GM18909 (cell line): ENCODE results near the gene EML3.
"Not testable (repeated sequence)": the region's sequence is repeated elsewhere in the genome, so short reads cannot be mapped to it uniquely, and the experiment has no call there.

Source experiments
- ATAC-seq: cut with Tn5 transposase; IDR thresholded peaks from one replicate; pipeline ENCODE4 v1.9.1; 2021; ENCODE audit warnings: mild to moderate bottlenecking; ENCODE audit not compliant: unreplicated experiment, poor library complexity

The EML3 gene

DNA sequence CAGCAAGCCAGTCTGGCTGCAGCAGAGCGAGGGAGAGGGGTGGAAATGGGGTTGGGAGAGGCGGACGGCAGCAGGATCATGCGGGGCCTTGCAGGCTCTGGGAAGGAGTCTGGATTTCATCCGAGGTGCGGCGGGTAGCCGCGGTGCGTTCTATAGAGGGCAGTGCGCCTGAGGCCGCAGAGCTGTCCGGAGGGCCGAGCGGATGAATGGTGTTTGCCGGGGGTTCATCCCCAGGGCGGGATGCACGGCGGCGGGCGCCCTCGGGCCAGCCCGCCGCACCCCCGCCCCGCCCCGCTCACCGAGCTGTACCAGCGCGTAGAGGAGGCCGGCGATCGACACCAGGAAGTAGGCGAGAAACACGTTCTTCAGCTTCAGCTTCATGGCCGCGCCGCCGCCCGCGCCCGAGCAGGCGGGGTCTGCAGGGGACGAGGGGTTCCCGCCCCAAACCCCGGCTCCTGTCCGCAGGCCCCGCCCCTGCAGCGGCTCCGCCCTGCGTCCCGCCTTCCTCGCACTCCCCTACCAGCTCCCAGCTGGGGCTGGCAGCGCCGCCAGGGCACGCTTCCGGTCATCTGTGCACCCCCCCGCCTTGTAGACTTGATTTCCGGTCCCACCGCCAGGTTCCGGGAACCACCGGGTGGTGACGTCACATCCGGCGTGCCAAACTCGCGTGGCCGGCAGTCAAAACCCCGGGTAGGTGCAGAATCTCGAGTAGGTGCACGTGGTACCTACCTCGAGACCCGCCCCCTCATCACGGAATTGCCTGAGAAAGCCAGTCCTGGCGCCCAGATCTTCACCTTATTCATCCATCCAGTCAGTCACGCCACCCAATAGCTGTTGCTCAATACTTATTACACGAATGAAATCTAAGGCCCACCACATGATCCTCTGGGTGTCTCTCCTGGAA lies 9.2 kb upstream of the EML3 start, which contains the start of gene B3GAT3:
TSS of gene B3GAT3 (minus strand) at position 420 of the 904 bp plus-strand sequence. CDS start at position 381, 39 bp downstream.
- ATAC-seq = peak; percentile 92

DNA sequence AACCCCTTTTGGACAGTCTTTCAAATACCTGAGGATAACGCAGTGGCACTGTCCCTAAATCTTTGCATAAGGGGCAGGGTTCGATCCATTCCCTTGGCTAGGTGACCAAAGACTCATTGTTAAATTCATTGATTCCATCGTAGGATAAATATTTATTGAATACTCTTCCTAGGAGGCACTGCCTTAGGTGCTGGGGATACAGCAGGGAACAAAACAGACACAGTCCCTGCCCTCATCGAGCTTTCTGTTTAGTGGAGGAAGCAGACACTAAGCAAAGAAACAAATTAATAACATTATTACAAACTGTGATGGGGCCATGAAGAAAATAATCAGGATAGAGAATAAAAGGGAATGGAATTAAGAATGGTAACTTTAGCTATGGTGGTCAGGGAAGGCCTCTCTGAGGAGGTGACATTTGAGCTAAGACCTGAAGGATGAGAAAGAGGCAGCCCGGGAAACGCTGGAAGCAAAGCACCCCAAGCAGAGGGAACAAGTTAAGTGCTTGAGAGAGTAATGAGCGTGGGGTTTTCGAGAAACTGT lies 8.5 kb upstream of the EML3 start:
- ATAC-seq = no peak

DNA sequence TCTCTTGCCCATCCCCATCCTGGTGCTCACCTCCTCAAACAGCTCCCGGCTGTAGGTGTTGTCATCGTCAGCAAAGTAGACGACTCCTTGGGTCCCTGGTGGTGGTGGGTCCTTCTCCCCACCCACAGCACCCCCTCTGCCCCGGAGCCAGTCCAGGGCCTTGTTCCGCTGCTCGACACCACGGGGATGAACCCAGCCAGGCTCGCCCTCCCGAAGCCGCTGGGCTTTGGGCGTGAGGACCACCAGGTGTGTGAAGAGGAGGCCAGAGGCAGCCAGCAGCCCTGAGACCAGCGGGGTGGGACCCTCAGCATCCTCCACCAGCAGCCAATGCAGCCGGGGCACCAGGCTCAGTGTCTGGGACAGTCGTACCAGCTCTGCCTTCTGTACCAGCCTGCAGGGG lies 4.4 kb upstream of the EML3 start:
- ATAC-seq = not testable (repeated sequence)

DNA sequence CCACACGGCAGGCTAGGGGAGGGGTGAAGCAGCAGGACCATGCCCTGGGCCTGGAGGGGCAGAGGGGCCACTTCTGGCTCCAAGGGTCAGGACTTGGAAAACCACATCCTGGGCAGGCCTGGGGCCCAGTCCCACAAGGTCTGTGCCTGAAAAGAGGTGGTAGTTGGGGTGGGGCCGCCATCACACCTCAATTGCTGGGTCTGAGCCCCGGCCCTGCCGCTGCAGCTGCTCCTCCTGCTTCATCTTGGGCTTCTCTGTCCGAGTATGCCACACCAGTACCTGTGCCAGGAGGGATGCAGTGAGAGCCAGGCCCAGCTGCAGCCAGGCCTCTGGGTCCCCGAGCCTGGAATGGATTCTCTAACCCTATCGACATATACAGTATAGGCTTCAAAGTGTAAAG lies 2.9 kb upstream of the EML3 start:
- ATAC-seq = no peak

DNA sequence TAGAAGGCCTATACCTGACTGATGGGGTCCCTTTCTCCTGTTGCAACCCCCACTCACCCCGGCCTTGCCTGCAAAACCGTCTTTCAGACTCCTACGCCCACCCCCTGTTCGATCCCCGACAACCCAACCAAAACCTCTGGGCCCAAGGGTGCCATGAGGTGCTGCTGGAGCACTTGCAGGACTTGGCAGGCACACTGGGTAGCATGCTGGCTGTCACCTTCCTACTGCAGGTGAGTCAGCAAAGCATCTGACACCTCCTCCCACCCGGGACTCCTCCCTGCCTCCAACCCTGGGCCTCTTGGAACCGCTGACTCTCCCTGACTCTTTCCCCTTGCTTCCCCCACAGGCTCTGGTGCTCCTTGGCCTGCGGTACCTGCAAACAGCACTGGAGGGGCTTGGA lies 1.7 kb upstream of the EML3 start:
- no peak for ATAC-seq

DNA sequence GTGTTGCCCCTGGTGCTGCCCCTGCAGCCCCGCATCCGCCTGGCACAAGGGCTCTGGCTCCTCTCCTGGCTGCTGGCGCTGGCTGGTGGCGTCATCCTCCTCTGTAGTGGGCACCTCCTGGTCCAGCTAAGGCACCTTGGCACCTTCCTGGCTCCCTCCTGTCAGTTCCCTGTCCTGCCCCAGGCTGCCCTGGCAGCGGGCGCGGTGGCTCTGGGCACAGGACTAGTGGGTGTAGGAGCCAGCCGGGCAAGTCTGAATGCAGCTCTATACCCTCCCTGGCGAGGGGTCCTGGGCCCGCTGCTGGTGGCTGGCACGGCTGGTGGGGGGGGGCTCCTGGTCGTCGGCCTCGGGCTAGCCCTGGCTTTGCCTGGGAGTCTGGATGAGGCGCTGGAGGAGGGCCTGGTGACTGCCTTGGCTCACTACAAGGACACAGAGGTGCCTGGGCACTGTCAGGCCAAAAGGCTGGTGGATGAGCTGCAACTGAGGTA lies 760 bp upstream of the EML3 start:
- no peak for ATAC-seq

DNA sequence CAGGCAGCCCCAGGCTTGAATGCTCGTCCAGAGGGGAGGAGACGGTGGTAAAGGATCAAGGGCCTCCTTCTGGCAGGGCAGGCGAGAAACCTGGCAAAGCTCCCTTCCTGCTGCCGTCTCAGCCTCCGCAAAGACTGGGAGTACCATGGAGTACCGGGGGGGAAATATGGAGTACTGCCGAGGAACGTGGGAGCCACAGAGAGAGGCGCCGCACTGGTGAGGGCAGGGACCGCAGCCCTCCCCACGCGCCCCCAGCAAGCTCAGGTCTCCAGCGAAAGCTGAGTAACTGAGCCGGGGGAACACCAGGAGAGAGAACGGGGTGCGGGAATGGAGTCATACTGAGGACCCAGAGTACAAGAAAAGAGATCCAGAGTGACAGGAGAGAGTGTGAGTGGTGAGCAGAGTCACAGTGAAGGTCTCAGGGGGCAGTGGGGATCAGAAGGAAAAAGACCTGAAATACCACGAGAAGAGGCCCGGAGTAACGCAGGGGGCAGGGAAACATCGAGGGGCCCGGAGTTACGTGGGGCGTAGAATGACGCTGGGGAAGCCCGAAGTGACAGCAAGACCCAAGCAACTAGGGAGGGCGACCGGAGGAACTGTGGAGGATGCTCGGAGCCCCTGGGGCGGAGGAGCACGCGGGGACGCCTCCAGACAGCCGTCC lies 740 bp downstream of the EML3 start:
- peak; percentile 2 for ATAC-seq

DNA sequence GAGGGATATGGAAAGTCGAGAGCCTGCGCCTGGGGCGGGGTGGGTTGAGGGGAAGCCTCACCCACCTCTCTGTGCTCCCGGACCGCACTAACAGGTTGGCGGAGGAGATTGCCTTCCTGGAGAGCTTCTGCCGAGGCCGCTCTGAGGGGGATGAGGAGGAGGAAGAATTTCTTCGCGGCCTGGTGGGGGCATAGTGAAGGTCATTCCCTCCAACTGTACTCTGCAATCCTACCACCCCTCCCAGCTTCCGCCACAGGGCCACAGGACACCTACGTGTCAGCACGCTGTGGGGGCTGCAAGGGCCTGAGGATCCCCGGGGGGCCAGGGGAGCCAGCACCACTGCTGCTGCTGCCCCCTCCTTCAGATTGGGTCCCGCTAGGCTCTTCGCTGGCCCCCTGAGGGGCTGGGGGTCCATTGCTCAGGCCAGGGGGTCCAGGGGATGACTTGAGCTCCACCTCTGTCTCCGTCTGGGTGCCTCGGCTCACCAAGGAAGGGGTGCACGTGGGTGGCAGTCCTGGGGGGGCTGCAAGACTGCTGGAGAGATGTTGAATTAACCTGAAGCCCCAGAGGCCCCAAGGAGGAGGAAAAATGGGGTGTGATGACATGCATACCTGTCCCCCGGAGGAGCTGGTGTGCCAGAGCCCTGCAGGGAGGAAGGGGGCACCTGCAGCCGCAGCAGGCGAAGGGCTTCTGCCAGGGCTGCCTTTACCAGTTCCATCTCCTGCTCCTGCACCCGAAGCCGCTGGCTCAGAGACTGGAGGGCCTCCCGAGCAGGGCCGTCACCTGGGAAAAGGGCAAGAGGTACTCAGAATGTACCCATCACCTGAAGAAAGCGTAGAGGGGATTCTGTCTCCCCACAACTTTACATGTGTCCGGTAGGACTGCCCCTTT lies 1.5 kb downstream of the EML3 start:
- no peak for ATAC-seq

DNA sequence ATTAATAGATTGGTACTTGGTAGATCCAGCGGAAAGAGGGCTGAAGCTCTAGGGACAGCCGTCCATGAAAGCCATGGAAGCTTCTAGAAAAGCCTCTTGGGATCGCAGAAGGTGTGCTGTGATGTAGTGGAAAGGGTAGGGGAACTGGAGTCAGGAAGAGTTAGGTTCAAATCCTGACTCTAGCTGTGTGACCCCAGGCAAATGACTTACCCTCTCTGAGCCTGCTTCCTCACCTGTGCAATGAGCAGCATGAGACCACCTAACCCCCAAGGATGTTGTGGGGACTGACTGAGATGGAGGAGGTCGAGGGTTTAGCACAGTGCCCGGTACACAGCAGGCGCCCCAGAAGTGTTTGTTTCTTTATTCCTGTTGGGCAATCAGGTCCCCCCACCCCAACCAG lies 2.2 kb downstream of the EML3 start:
- no peak for ATAC-seq

DNA sequence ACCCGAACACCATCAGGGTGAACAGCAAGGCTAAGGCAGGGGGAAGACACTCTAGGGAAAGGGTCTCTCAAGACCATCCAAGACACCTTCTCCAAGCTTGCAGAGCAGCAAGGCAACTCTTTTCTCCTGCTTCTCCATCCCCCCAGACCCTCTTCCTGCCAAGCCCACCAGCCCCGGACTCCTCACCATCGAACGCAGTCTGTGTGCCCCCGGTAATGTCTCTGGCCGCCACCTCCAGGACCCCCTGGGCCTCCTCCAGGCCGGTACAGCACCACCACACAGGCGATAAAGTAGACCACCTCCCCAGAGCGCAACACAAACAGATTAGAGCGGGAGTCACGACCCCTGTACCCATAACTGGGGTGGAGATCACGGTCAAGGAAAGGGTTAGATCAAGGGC lies 3.8 kb downstream of the EML3 start:
- ATAC-seq = no peak

DNA sequence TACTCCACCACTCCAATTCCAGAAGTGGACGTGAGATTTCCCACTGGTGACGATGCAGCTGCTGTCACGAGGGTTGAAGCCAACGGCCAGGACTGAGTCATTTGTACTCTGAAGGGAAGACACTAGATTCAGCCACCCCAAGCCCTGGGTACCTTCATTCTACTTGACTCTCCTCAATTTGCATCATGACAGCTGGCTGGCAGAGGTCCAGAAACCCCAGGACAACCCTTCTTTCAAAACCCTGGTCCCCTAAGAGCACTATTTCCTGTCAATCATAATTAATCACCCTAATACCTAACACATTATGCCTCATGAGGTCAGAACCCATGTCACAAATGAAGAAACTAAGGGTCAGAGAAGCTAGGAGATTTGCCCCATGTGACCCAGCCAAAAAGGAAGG lies 4.9 kb downstream of the EML3 start:
- ATAC-seq = no peak

DNA sequence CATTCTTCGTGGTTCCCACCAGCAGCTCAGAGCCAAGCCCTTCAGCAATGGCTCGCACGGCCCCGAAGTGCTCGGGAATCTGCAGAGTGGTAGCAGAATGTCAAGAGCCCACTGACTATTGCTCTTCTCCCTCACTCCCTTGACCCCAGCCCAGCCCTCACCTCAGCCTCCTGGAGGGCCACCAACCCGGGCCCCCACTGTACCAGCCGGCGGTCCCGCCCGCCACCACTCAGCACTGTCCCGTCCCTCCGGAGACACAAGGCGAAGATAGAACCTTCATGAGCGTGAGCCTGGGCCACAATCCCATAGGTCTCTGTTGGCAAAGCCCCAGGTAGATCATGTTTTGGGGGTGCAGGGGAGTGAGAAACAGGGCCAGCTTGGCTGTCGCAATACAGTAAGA lies 6.7 kb downstream of the EML3 start:
- no peak for ATAC-seq

DNA sequence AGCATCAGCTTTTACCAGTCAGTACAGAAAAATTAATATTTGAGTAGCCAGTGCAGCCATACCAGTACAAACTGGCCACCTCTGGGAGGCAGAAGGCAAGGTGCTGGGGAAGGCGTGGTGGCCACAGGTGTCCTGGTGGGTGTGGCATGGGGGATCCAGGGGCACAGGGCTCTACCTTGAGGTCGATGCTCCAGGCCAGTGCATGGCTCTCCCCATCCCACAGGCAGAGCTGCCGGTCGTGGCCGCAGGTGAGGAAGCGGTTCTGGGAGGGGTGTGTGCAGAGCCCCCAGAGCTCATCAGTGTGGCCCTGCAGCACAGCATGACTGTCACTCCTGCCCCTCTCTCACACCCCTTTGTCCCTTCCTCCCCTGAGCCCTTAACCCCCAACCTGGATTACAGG lies 7.1 kb downstream of the EML3 start:
- ATAC-seq = no peak

DNA sequence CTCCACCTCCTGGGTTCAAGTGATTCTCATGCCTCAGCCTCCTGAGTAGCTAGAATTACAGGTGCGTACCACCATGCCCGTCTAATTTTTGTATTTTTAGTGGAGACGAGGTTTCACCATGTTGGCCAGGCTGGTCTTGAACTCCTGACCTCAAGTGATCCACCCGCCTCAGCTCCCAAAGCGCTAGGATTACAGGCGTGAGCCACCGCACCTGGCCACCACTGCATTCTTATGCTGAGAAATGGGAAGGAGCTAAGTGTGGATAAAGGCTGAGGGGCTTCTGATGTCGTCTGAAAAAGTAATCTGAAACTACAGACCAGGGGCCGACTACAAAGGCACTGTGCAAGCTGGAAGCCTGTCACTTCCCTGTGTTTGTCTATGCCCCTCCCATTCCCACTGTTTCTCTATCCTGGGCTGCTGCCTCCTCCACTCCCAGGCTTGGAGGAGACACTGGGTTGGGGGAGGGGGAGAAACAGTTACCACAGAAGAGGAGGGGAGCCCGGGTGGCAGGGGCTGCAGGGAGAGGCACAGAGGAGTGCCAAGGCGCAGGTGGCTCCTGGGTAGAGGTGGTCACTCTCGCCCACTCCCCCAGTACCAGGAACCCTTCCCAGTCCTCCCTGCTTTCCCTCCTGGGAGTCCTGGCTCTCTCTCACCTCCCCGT lies 8.0 kb downstream of the EML3 start:
- ATAC-seq = no peak

DNA sequence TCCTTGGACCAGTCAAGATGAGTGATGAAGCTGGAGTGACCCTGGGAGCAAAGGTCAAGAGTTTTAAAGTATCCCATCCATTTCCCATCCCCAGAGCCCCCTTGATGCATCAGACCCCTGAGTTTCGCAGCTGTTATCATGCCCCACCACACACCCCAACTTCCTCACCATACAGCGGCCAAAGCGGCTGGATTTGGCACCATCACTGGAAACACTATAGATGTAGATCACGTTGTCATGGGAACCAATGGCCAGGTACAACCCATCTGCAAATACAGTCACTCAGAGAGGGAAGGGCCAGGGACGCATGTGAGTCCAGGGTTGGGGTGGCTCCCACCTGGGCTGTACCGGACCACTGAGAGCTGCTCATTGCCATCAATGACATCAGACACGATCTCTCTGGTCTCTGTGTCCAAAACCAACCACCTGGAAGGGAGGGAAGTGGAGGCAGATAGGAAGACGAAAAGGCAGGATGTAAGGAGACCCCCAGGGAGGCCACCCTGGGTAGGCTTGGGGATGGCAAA lies 8.7 kb downstream of the EML3 start:
- no peak for ATAC-seq

DNA sequence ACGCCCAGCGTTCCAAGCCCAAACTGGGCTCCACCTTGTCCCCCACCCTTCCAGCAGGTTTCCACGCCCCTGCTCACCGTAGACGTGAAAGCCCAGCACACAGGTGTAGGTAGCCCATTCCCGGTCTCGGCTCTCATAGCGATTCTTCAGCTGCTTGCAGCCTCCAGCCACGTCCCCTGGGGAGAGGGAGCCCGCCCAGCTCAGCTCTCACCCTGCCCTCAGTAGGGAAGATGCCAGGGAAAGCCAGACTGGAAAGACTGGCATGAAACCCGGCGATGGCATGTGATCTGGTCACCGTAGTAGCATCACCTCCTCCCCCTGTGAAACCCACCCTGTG lies 9.5 kb downstream of the EML3 start:
- no peak for ATAC-seq

DNA sequence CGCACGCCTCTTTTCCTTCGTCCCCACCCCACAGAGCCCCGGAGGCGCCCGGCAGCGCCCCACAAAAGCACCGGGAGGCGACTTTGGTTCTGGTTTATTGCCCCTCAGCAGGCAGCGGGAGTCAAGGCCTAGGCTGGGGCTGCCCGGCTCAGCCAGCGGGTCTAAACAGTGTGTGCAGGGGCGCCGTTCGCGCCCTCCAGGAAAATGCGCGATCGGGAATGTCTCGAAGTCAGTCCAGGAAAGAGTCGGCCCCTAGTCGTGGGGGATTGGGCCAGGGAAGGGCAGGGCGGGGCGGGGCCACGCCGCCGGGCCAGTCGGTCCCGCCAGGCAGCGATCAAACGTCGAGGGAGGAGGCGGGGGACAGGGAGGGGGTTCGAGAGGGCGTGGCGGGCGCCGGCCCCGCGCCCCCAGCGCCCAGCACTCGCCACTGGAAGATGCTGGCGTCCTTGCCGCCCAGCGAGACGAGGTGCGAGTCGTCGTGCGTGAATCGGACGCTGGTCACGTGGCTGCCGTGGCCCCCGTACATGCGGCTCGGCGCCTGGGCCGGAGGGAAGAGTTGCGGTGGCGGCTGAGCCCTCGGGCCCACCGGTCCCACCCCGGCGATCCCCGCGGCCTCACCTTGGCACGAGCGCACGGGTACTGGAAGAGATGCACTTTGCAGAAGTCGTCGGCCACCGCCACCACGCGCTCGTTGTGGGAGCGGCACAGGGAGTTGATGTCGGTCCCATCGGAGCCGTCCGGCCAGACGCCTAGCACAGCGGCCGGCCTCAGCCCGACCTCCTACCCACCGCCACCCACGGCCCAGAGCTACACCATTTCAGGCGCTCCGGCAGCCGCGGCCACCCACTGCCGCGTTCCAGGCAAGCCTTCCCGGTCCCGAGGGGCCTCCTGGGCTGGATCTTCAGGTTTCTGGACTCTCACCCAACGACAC lies 10.2 kb downstream of the EML3 start:
- ATAC-seq = no peak

DNA sequence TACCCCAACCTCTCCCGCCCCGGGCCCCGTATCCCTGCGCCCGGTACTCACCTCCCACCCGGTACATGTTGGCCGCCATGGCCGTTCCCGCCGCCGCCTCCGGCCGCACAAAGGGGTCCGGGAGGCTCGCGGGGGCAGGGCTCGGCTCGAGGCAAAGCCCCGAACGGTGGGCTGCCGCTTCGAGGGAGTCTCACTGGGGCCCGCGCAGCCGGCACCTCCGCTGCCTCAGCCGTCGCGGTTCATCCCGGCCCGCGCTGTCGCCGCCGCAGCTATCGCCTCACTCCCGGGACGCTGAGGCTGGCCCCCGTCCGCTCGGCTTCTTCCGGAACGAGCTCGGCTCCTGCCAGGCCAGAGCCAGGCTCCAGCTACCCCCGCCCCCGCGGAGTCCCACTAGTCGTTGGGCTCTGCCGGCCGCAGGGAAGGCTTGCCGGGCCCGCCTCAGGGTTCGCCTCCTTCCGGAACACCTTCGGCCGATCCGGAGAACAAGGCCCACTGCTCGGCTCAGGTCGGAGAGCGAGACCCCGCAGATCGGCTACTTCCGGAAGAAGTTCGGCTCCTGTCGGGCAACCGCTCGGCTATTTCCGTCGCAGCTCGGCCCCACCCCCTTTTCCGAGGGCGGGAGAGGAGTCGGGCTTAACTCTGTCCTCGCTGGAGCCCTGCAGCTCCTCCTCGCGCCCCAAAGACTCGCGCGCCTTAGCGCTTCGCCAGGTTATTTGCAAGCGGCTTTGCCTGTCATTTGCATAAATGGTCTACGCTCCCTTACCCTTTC lies 11.0 kb downstream of the EML3 start, which contains the start of gene MTA2:
TSS of gene MTA2 (minus strand) at position 494 of the 769 bp plus-strand sequence. CDS start at position 79, 415 bp downstream.
- peak; percentile 79 for ATAC-seq
